Thoracic aorta (tissue), 2 donors: ENCODE measurements around the gene RIMBP2. TPM values are rescaled to one million over a fixed set of nuclear protein-coding genes. Genes with fewer than 3 reads are reported as not detected.

Experiments
- ATAC-seq: fragments of 150-250 bp; one replicate; pipeline ENCODE4 v1.8.0; 2017; ENCODE audit warnings: low read depth; ENCODE audit not compliant: insufficient number of reproducible peaks, low FRiP score
- DNase-seq: peaks from one replicate; pipeline ENCODE4 v3.0.0-alpha.2; 2020; ENCODE audit warnings: low spot score
- H3K27ac ChIP-seq, 2 donors: fragments of 200-600 bp; sonication (generic); 1 replicate in 1 of 2; 2 replicates in 1 of 2; pipeline ENCODE4 v1.5.1; 2016; ENCODE audit warnings: mild to moderate bottlenecking in 2 of 2, moderate library complexity in 2 of 2
- H3K27me3 ChIP-seq: fragments of 200-600 bp; sonication (generic); replicated peaks from 2 replicates; pipeline ENCODE4 v1.6.0; 2016; ENCODE audit warnings: mild to moderate bottlenecking; ENCODE audit not compliant: insufficient read depth
- H3K36me3 ChIP-seq: fragments of 200-600 bp; sonication (generic); one replicate; pipeline ENCODE4 v1.5.1; 2016
- H3K4me1 ChIP-seq, 2 donors: fragments of 200-600 bp; sonication (generic); 1 replicate in 1 of 2; 2 replicates in 1 of 2; pipeline versions ENCODE4 v1.5.1 to v1.6.0; 2016; ENCODE audit warnings: low read depth in 2 of 2, mild to moderate bottlenecking in 1 of 2; ENCODE audit not compliant: control insufficient read depth in 1 of 2
- H3K4me3 ChIP-seq: fragments of 200-600 bp; sonication (generic); 2 replicates; pipeline ENCODE4 v1.5.1; 2016; ENCODE audit warnings: mild to moderate bottlenecking
- H3K9me3 ChIP-seq: fragments of 200-600 bp; sonication (generic); 2 replicates; pipeline ENCODE4 v1.5.1; 2016
- total RNA-seq, 2 donors: library from RNA; depleted of rRNA; stranded (reverse); fragments of >200 nt; gene quantifications; one replicate each; pipeline versions ENCODE4 v1.1.0 to v1.2.3, GENCODE V29; 2016
- TF ChIP-seq, protein P1 (sequence below): fragments of 200-600 bp; sonication (generic); IDR thresholded peaks from one replicate; pipeline ENCODE4 v1.5.1; 2019; ENCODE audit warnings: antibody characterized with exemption

The RIMBP2 gene
- total RNA-seq, 2 donors from 2014 or later: 0.54 to 0.92 TPM

DNA sequence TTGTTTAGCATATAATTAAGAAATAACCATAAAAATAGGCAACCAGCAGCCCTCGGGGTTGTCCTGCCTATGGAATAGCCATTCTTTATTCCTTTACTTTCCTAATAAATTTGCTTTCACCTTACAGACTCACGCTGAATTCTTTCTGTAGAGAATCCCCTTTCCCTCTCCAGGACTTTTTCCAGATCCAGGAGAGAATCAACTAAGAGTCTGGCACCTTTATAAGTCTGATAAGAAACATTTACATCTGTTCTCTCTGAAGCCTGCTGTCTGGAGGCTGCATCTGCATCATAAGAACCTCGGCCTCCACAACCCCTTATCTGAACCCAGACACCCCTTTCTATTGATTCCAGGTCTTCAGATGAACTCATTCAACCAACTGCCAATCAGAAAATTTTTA is 32.3 kb downstream of the RIMBP2 start:
- Histone ChIP-seq H3K27me3 (no peaks in the 10 kb centered on the region), H3K4me1 (no peaks in the 10 kb centered on the region), H3K27ac (no peak overlapping the region), H3K4me3 (no peak overlapping the region), H3K9me3 (no peaks in the 10 kb centered on the region), H3K36me3 (no peaks in the 10 kb centered on the region)
- DNase-seq (no peak), ATAC-seq (no peak)
- TF ChIP-seq, protein P1, sequence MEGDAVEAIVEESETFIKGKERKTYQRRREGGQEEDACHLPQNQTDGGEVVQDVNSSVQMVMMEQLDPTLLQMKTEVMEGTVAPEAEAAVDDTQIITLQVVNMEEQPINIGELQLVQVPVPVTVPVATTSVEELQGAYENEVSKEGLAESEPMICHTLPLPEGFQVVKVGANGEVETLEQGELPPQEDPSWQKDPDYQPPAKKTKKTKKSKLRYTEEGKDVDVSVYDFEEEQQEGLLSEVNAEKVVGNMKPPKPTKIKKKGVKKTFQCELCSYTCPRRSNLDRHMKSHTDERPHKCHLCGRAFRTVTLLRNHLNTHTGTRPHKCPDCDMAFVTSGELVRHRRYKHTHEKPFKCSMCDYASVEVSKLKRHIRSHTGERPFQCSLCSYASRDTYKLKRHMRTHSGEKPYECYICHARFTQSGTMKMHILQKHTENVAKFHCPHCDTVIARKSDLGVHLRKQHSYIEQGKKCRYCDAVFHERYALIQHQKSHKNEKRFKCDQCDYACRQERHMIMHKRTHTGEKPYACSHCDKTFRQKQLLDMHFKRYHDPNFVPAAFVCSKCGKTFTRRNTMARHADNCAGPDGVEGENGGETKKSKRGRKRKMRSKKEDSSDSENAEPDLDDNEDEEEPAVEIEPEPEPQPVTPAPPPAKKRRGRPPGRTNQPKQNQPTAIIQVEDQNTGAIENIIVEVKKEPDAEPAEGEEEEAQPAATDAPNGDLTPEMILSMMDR: no peak

DNA sequence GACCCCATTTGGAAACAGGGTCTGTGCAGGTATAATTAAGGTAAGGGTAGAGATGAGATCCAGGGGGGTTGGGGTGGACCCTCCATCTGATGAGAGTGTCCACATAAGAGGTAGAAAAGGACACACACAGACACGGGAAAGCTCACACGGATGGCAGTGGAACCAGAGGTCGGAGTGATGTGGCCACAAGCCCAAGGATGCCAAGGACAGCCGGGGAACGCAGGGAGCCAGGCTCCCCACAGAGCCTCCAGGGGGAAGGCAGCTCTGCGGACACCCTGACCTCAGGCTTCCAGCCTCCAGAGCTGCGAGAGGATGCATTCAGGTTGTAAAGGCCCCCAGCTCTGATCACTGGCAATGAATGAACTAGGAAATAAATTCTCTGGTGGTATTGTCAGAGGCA is 33.0 kb downstream of the RIMBP2 start:
- no peaks in the 10 kb centered on the region for H3K36me3 ChIP-seq
- H3K4me1 ChIP-seq: no peaks in the 10 kb centered on the region
- no peak for ATAC-seq
- H3K9me3 ChIP-seq: no peaks in the 10 kb centered on the region
- H3K4me3 ChIP-seq: no peak overlapping the region
- H3K27ac ChIP-seq: no peak overlapping the region
- H3K27me3 ChIP-seq: no peaks in the 10 kb centered on the region
- TF ChIP-seq, protein P1: no peak
- DNase-seq: no peak

DNA sequence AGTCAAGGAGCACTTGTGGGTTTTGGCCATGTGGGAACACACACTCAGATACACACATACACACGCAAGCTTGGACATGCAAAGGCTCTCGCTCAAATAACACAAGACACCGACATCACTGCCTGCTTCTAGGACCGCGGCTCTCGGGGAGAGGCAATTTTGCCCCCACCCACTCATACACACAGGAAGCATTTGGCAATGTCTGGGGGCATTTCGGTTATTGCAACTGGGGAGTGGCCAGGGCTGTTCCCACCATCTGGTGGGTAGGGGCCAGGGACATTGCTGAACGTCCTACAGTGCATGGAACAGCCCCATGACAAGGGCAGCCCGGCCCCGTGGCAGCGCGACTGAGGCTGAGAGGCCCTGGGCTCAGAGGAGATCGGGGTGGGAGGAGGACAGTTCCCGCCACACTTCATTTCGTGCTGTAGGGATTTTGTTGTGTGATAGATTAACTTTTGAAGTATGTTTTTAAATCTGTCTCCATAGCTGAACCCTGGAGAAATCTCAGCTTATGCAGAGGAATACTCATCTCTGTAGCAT is 35.6 kb downstream of the RIMBP2 start:
- H3K4me3 ChIP-seq: no peak overlapping the region
- no peak overlapping the region for H3K27ac ChIP-seq
- no peaks in the 10 kb centered on the region for H3K9me3 ChIP-seq
- H3K36me3 ChIP-seq: no peaks in the 10 kb centered on the region
- no peaks in the 10 kb centered on the region for H3K27me3 ChIP-seq
- TF ChIP-seq, protein P1: no peak
- DNase-seq: no peak
- H3K4me1 ChIP-seq: no peaks in the 10 kb centered on the region
- no peak for ATAC-seq

DNA sequence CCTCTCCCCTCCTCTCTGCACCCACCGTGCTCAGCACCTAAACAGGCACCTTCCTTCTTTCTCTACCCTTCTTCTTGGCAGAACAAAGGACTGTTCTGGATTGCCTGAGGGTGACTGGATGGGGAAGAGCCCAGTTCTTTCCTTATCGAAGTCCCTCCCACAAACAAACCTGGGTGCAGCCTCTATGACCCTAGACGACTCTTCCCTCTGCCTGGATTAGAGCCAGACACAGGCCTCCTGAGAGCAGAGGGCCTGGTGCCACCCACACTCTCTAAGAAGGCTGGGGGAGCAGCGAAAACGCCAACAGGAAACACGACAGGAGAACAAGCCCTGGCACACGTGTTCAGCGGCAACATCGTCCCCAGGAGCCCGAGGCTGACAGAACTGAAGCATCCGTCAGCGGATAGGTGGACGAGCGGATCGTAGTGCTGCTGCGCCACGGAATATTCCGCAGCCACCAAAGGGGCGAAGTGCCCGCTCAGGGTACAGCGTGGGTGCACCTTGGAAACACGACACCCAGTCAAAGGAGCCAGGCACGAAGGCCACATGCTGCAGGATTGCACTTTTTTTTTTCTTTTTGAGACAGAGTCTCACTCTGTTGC is 38.0 kb downstream of the RIMBP2 start:
- Histone ChIP-seq H3K27ac (no peak overlapping the region), H3K36me3 (no peaks in the 10 kb centered on the region), H3K27me3 (no peaks in the 10 kb centered on the region), H3K9me3 (no peaks in the 10 kb centered on the region), H3K4me3 (no peak overlapping the region), H3K4me1 (no peaks in the 10 kb centered on the region)
- DNase-seq (no peak), ATAC-seq (no peak)
- TF ChIP-seq, protein P1: no peak

DNA sequence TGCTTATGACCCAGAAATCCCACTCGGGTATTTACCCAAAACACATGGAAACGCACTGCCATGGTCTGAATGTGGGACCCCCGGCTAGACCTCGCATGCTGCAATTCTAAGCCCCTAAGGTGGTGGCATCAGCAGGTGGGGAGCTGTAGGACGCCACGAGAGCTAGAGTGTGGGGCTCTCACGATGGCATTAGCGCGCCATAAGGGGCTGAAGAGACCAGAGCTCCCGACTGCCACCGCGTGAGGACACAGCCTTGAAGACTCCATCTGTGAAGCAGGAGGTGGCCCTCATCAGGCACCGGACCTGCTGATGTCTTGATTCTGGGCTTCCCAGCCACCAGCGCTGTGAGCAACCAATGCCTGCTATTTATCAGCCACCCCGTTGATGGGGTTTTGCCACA is 40.3 kb downstream of the RIMBP2 start:
- no peaks in the 10 kb centered on the region for H3K36me3 ChIP-seq
- ATAC-seq: no peak
- H3K4me1 ChIP-seq: no peaks in the 10 kb centered on the region
- no peak overlapping the region for H3K4me3 ChIP-seq
- TF ChIP-seq, protein P1: no peak
- no peak for DNase-seq
- no peaks in the 10 kb centered on the region for H3K27me3 ChIP-seq
- no peak overlapping the region for H3K27ac ChIP-seq
- no peaks in the 10 kb centered on the region for H3K9me3 ChIP-seq
